GM18858 (cell line): Measurements from ENCODE around the gene RPL32.
"Not testable (repeated sequence)": the region's sequence is repeated elsewhere in the genome, so short reads cannot be mapped to it uniquely, and the experiment has no call there.

Experiments used
- ATAC-seq: cut with Tn5 transposase; IDR thresholded peaks from one replicate; pipeline ENCODE4 v1.9.1; 2021; ENCODE audit not compliant: unreplicated experiment

RPL32 gene

DNA sequence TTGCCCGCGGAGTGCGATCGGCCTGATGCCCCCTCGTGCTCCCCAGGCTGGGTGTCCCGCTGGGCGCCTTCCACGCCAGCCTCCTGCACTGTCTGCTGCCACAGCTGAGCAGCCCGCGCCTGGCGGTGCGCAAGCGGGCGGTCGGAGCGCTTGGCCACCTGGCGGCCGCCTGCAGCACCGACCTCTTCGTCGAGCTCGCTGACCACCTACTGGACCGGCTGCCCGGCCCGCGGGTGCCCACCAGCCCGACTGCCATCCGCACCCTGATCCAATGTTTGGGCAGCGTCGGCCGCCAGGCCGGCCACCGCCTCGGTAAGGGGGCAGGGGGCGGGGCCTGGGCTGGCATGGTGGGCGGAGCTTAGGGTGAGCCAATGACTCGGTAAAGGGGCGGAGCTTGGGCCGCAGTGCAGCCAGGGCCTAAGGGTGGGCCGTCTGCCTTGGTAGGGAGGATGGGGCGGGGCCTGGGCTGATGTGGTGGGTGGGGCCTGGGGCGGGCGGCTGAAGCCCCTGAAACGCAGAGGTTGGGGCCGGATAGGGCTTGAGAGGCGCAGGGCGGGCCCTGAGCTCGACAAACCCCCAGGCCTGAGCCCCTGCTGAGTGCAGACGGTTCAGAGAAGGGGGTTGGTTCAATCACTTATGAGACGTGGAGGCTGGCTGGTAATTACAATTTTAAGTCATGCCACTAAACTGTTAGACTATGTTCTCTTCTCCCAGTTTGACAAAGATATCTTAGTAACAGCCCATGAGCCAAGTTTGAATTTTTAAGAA lies 31.2 kb downstream of the RPL32 start:
- peak; percentile 95 for ATAC-seq

DNA sequence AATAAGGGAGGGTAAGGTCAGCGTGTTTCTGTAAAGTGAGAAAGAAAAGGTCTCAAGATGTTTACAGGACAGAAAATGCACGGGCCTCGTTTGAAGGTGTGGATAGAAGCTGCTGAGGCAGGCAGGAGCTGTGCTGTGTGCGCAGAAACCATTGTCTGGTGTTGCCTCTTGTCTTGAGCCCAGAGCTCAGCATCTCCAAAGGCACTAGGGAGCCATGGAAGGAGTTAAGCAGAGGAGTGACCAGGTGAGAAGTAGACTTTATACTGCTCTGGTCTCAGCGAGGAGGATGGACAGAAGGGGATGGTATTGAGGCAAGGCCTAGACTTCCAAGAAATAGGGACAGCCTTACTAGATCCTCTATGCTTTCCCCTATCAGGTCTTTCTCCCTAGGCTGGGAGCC lies 31.9 kb downstream of the RPL32 start:
- ATAC-seq, result no peak

DNA sequence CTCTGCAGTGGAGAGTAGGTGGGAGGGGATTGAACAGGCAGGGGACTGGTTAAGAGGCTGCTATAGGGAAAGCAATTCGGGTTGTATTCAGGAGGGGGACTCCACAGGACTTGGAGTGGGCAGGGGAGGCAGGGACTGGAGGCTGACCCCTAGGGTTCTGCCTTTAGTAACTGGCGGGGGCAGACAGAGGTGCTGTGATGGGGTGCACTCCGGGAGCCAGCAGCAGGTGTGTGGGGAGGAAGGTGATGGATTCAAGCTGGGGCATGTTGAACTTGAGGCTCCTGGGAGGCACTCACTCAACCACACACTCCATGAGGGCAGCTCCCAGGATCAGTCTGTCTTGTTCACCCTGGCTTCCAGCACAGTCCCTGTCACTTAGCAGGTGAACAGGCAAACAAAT lies 32.4 kb downstream of the RPL32 start:
- no peak for ATAC-seq

DNA sequence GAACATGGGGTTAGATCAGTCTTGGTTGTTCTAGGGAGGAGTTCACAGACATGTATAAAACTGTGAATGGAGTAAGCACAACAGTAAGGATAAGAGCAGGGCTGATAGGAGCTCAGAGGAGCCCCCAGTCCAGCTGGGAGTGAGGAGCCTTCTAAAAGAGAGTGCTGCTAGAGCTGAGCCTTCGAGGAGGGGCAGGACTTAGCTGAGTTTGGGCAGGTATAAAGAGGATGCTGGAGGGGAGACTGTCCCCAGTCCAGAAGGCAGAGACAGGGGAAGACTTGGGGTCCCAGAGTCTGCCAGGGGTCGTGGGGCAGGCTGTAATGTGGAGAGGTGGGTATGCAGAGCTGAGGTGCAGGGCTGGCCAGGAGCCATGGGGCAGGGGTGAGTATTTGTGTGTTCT lies 32.8 kb downstream of the RPL32 start:
- ATAC-seq, result no peak

DNA sequence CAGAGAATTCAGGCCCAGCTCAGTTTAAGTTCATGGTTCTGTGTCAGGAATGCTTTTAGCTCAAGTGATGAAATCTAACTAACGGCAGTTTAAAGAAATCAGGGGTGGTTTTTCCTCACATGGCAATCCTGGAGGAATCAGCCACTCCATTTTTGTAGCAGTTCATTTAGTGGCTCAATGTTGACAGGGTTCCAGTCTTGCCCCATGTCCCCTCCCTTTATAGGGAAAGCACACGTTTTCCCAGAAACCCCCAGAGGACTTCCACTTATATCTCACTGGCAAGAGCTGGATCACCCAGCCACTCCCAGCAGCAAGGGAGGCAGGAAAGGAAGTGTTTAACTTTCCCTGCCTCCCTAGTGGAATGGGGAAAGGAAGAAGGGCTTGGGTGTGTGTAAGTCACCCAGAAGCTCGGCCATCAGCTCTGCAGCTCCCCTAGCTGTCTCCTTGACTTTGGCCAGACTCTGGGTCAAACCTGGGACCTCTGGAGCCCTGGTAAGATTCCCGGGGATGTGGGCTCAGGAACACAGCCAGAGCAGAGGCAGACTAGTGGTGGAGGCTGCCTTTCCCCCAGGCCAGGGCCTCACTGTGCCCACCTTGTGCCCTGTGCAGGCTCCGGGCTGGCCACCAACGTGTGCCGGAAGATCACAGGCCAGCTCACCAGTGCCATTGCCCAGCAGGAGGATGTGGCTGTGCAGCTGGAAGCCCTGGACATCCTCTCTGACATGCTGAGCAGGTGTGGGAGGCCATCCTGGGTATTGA lies 33.6 kb downstream of the RPL32 start:
- no peak for ATAC-seq

GRCh38 chr3:12807066-12807465 lies 34.3 kb downstream of the RPL32 start:
- ATAC-seq, result no peak

DNA sequence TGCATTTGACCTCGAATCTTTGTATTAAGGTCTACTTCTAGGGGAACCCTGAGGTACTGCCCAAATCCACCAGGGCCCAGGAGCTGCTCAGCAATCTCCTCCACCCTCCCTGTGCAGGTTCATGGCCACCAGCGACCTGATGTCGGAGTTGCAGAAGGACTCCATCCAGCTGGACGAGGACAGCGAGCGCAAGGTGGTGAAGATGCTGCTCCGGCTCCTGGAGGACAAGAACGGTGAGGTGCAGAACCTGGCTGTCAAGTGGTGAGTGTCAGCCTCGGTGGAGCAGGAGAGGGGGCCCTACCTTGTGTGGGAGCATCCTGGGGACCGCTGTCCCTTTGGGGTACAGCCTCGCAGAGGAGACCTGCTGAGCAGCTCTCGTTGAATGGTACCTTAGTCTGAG lies 38.0 kb downstream of the RPL32 start:
- ATAC-seq, result no peak

DNA sequence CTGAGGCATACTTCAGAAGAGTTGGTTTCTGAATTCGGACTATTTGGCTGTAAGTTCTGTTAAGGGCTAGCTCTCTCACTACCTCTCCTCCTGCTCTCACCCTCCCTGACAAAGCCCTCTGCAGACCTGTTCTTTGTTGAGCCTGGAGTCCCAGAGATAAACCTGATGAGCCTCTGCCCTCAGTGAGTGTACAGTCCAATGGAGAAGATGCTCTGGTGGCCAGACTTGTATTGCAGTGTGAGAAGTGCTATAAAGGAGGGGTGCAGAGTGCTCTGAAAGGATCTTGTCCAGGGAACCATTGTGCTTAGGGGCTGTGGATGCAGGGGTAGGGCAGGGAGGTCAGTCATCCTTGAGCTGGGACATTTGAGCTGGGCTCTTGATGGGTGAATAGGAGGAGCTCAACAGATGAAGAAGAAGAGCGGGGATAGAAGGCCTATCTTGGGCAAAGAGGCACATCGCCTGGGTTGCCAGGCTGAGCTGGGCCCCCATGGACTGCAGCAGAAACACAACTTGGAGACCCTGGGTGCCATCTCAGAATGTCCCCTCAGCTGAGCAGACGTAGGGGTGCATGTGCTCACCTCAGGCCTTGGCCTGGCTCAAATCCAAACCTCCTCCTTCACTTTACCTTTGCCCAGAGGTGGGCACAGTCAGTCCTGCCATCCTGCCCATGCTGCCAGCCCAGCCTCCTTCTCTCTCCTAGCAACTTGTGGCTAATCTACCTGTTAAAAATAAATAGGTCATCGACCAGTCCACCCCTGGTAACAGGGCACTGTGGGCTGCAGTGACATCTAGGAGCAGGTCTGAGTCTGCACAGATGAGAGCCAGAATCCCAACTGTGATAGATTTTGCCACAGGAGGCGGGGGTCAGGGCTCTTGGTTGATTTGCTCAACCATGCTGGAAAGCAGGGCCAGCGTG lies 41.6 kb downstream of the RPL32 start:
- no peak for ATAC-seq

DNA sequence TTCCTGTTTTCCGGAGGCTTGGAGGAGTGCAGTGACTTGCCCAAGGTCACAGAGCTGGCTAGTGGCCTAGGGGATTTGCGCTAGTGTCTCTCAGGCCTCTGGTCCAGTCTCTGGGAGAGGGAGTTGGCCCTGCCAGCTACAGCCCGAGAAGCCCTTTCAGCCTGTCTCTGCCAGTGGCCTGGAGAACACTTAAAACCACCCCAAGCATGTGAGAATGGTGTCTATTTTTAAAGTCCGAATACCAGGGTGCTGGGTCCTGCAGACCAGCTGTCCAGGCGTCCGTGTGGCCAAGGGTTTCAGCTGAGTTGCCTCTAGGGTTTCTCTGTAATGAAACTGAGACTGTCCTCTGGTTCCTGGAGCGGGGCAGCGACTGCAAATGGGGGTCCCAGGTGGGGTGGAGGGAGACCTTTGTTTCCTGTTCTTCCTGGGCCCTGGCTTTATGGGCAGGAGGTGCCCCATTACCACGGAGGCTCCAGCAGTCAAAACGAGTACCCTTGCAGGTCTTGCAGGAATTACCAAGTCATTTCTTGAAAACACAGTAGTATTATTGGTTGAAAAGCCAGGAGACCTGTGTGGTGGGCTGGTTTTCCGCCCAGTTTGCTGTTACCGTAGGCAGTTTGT lies 42.7 kb downstream of the RPL32 start:
- ATAC-seq, result no peak

- ATAC-seq, result no peak
These were observed 43.3 kb downstream of the RPL32 start for GRCh38 chr3:12797892-12798558.

DNA sequence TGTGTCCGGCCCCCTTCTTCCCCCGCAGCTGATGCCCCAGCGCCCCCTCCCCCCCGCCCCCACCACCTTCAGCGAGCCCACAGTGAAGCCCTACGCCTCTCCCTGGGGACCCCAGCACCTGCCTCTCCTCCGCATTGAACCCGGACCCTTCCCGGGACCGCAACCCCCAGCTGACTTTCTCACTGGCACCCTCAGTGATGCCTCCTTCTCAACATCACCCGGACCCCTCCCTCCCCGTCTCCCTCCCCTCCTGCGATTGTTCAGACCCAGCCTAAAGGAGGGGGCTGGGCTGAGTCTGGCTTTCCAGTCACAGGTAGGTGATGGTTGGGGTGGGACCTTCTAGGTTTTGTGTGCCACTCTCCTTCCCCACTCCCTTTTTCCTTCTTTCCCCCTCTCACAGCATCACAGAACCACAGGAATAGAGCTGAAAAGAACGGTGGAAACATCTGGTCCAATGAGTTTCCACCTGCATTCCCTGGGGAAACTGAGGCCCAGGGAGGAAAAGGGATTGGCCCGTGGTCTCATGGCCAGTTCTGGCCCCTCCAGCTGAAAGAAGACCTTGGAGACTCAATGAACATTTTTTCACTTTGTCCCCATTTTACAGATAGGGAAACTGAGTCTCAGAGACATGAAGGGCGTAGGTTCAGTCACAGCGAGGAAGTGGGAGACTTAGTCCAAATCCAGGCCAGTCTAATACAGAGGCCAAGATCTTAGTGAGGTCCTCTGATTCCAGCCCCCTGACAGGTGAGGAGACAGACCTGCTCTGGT lies 44.1 kb downstream of the RPL32 start:
- no peak for ATAC-seq

- no peak for ATAC-seq
These were observed 44.9 kb downstream of the RPL32 start, which contains the start of gene CAND2 for GRCh38 chr3:12796171-12797123. Gene CAND2, plus strand, starts transcription at chr3:12796680. Its CDS starts 41 bp downstream, at chr3:12796721.

DNA sequence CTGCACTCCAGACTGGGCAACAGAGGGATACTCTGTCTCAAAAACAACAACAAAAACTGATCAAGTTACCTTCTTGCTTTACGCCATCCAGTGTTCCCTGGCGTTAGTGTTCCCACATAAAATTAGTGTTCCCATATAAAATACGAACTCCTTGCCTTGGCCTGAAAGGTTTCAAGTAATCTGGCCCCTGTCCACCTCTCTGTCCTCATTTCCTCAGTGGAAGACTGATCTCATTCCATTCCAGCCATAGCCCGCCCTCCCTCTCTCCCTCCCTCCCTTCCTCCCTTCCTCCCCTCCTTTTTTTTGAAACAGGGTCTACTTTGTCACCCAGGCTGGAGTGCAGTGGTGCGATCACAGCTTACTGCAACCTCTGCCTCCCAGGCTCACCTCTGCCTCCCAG lies 47.7 kb downstream of the RPL32 start:
- ATAC-seq, result no peak

GRCh38 chr3:12791430-12791829 lies 49.9 kb downstream of the RPL32 start:
- ATAC-seq, result no peak

DNA sequence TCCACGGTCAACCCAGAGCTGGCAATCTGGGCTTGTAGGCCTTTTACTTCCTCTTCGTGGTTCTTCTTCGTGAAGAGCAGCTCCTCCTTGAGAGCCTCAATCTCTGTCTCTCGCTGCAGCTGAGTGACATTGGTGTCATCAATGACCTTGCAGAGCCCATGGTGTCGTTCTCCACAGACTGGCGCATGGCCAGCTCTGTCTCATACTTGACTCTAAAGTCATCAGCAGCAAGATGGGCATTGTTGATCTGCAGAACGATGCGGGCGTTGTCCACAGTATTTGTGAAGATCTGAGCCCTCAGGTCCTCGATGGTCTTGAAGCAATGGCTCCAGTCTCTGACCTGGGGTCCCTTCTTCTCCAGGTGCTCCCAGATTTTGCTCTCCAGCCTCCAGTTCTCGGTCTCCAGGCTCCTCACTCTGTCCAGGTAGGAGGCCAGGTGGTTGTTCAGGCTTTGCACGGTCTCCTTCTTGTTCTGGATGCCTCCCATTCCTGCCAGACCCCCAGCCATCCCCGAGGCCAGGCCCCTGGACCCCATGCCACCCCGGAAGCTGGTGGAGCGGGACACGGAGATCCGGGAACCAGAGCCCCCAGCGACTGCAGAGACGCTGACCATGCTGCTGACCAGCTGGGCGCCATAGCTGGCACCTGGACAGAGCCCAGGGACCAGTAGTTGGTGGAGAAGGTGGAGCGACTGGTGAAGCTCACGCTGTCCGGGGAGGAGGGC lies 53.2 kb downstream of the RPL32 start:
- ATAC-seq, result not testable (repeated sequence)

- not testable (repeated sequence) for ATAC-seq
These were observed 54.0 kb downstream of the RPL32 start for GRCh38 chr3:12787346-12787745.

- no peak for ATAC-seq
These were observed 56.3 kb downstream of the RPL32 start for GRCh38 chr3:12785096-12785495.
